HEK293 (cell line): Measurements from ENCODE around the gene EPB41L5.

Experiments
- CTCF ChIA-PET: fragments of 350-600 bp; formaldehyde crosslinking; extraction: SDS; loops from one replicate; lab custom pipeline; 2021; ENCODE audit warnings: antibody characterized with exemption; lab: Yijun Ruan, JAX
- POLR2A ChIA-PET: fragments of 300-600 bp; formaldehyde crosslinking; extraction: SDS; loops from one replicate; lab custom pipeline; 2020; ENCODE audit warnings: antibody characterized with exemption, inconsistent platforms; lab: Yijun Ruan, JAX
- H3K27ac ChIP-seq: fragments of 200-500 bp; sonication (Bioruptor generic); 2 replicates; pipeline ENCODE4 v1.5.1; 2014; ENCODE audit warnings: low read depth, low read length, control low read depth, inconsistent platforms; ENCODE audit errors: extremely low read depth
- H3K36me3 ChIP-seq, 2 experiments: fragments of 200-500 bp in 1 of 2; sonication (Bioruptor generic) in 1 of 2; 1 replicate in 1 of 2; 2 replicates in 1 of 2; pipeline ENCODE4 v1.5.1; 2014 to 2017; ENCODE audit warnings: inconsistent platforms in 2 of 2, low read length in 2 of 2; ENCODE audit not compliant: control insufficient read depth in 2 of 2, insufficient read depth in 1 of 2
- H3K4me1 ChIP-seq: fragments of 200-500 bp; sonication (Bioruptor generic); 2 replicates; pipeline ENCODE4 v1.5.1; 2014; ENCODE audit warnings: mild to moderate bottlenecking, low read length, inconsistent platforms; ENCODE audit not compliant: control insufficient read depth, insufficient read depth
- H3K4me3 ChIP-seq: 2 replicates; pipeline ENCODE4 v1.5.1; 2011; ENCODE audit warnings: low read depth, mild to moderate bottlenecking, control low read depth, low read length, moderate library complexity
- H3K9me3 ChIP-seq: fragments of 200-500 bp; sonication (Bioruptor generic); 2 replicates; pipeline ENCODE4 v1.5.1; 2014; ENCODE audit warnings: low read depth, low read length, inconsistent platforms; ENCODE audit not compliant: control insufficient read depth, insufficient read depth
- HOXC10 ChIP-seq: sonication (generic); formaldehyde crosslinking; IDR thresholded peaks from 2 replicates; pipeline ENCODE4 v1.8.1; 2023; ENCODE audit warnings: mild to moderate bottlenecking, missing genetic modification reagents
- KLF9 ChIP-seq: fragments of 450-650 bp; formaldehyde crosslinking; IDR thresholded peaks from 2 replicates; pipeline ENCODE4 v1.5.1; 2016; ENCODE audit warnings: missing biosample characterization, missing genetic modification characterization, low read depth
- PRDM2 ChIP-seq: fragments of 450-650 bp; formaldehyde crosslinking; IDR thresholded peaks from 2 replicates; pipeline ENCODE4 v1.5.1; 2016; ENCODE audit warnings: missing biosample characterization, missing genetic modification characterization, borderline replicate concordance
- SETDB1 ChIP-seq: IDR thresholded peaks from one replicate; pipeline ENCODE4 v1.6.1; 2017; ENCODE audit warnings: mild to moderate bottlenecking, low read length, moderate library complexity, mixed read lengths; ENCODE audit not compliant: insufficient read length
- ZBTB48 ChIP-seq: fragments of 450-650 bp; formaldehyde crosslinking; IDR thresholded peaks from 2 replicates; pipeline ENCODE4 v1.5.1; 2016; ENCODE audit warnings: missing biosample characterization, missing genetic modification characterization
- ZNF132 ChIP-seq: fragments of 450-650 bp; formaldehyde crosslinking; IDR thresholded peaks from 2 replicates; pipeline ENCODE4 v1.5.1; 2017; ENCODE audit warnings: missing biosample characterization, missing genetic modification characterization, borderline replicate concordance
- ZNF146 ChIP-seq: fragments of 450-650 bp; formaldehyde crosslinking; IDR thresholded peaks from 2 replicates; pipeline ENCODE4 v1.5.1; 2016; ENCODE audit warnings: missing biosample characterization, missing genetic modification characterization
- ZNF16 ChIP-seq: fragments of 450-650 bp; formaldehyde crosslinking; IDR thresholded peaks from 2 replicates; pipeline ENCODE4 v1.5.1; 2016; ENCODE audit warnings: low read depth, missing biosample characterization, missing genetic modification characterization
- ZNF19 ChIP-seq: fragments of 450-650 bp; formaldehyde crosslinking; IDR thresholded peaks from 2 replicates; pipeline ENCODE4; 2016; ENCODE audit warnings: missing biosample characterization, missing genetic modification characterization, low read depth
- ZNF211 ChIP-seq: fragments of 450-650 bp; formaldehyde crosslinking; IDR thresholded peaks from 2 replicates; pipeline ENCODE4 v1.5.1; 2016; ENCODE audit warnings: low read depth, missing biosample characterization, missing genetic modification characterization
- ZNF221 ChIP-seq: fragments of 450-650 bp; formaldehyde crosslinking; IDR thresholded peaks from 2 replicates; pipeline ENCODE4 v1.5.1; 2017; ENCODE audit warnings: missing biosample characterization, missing genetic modification characterization, borderline replicate concordance
- ZNF292 ChIP-seq: fragments of 450-650 bp; formaldehyde crosslinking; IDR thresholded peaks from 2 replicates; pipeline ENCODE4 v1.5.1; 2016; ENCODE audit warnings: low read depth, missing biosample characterization, missing genetic modification characterization, borderline replicate concordance
- ZNF398 ChIP-seq: fragments of 450-650 bp; formaldehyde crosslinking; IDR thresholded peaks from 2 replicates; pipeline ENCODE4 v1.5.1; 2017; ENCODE audit warnings: missing biosample characterization, missing genetic modification characterization
- ZNF433 ChIP-seq: fragments of 450-650 bp; formaldehyde crosslinking; IDR thresholded peaks from 2 replicates; pipeline ENCODE4 v1.5.1; 2016; ENCODE audit warnings: missing biosample characterization, missing genetic modification characterization, low read depth
- ZNF473 ChIP-seq: fragments of 450-650 bp; formaldehyde crosslinking; IDR thresholded peaks from 2 replicates; pipeline ENCODE4 v1.5.1; 2017; ENCODE audit warnings: missing biosample characterization, missing genetic modification characterization
- ZNF518A ChIP-seq: fragments of 450-650 bp; formaldehyde crosslinking; conservative IDR thresholded peaks from 2 replicates; pipeline ENCODE4 v1.5.1; 2016; ENCODE audit warnings: low read depth, missing biosample characterization, missing genetic modification characterization
- ZNF529 ChIP-seq: fragments of 450-650 bp; formaldehyde crosslinking; IDR thresholded peaks from 2 replicates; pipeline ENCODE4 v1.5.1; 2017; ENCODE audit warnings: missing genetic modification characterization, missing biosample characterization; ENCODE audit not compliant: insufficient replicate concordance
- ZNF596 ChIP-seq: fragments of 450-650 bp; IDR thresholded peaks from 2 replicates; pipeline ENCODE4 v1.5.0; 2018; ENCODE audit warnings: missing biosample characterization, mild to moderate bottlenecking, missing genetic modification characterization, moderate library complexity
- ZNF701 ChIP-seq: fragments of 450-650 bp; formaldehyde crosslinking; IDR thresholded peaks from 2 replicates; pipeline ENCODE4 v1.5.1; 2016; ENCODE audit warnings: missing biosample characterization, missing genetic modification characterization
- ZNF791 ChIP-seq: fragments of 450-650 bp; formaldehyde crosslinking; IDR thresholded peaks from 2 replicates; pipeline ENCODE4 v1.5.1; 2016; ENCODE audit warnings: missing biosample characterization, missing genetic modification characterization
- ZSCAN5A ChIP-seq: fragments of 450-650 bp; formaldehyde crosslinking; IDR thresholded peaks from 2 replicates; pipeline ENCODE4 v1.5.1; 2016; ENCODE audit warnings: missing biosample characterization, missing genetic modification characterization

The EPB41L5 gene

GRCh38 chr2:120016800-120017199 is 3.9 kb downstream of the EPB41L5 start:
- Histone ChIP-seq H3K36me3 (no peaks in the 10 kb centered on the region; a peak in 1 of 3 replicates), H3K4me3 (no peak overlapping the region), H3K27ac (no peak overlapping the region), H3K9me3 (no peaks in the 10 kb centered on the region), H3K4me1 (no peaks in the 10 kb centered on the region)
- TF ChIP-seq ZNF518A (tag by site-specific recombination) (no peak), ZNF473 (tag by site-specific recombination) (no peak), ZNF529 (tag by site-specific recombination) (no peak), KLF9 (no peak), ZNF791 (tag by site-specific recombination) (no peak)
- ChIA-PET POLR2A (no interaction called here), CTCF (interaction anchor here (0.9 kb wide), 1 partner anchor 263 kb away, joined by 4 read pairs; no protein-coding TSS in a partner anchor)

GRCh38 chr2:120017201-120017600 is 4.3 kb downstream of the EPB41L5 start:
- Histone ChIP-seq H3K4me3 (no peak overlapping the region), H3K36me3 (no peaks in the 10 kb centered on the region; a peak in 1 of 3 replicates), H3K27ac (no peak overlapping the region), H3K9me3 (no peaks in the 10 kb centered on the region), H3K4me1 (no peaks in the 10 kb centered on the region)
- POLR2A ChIA-PET, result interaction anchor here (0.7 kb wide), 1 partner anchor 652 kb away, joined by 3 read pairs; no protein-coding TSS in a partner anchor
- CTCF ChIA-PET, result interaction anchor here (0.9 kb wide), 1 partner anchor 263 kb away, joined by 4 read pairs; no protein-coding TSS in a partner anchor
- TF ChIP-seq ZNF146, result no peak
- no peak for TF ChIP-seq HOXC10 (CRISPR knock-in tag)
- no peak for TF ChIP-seq ZNF398 (tag by site-specific recombination)
- no peak for TF ChIP-seq ZBTB48 (tag by site-specific recombination)
- no peak for TF ChIP-seq ZNF433 (tag by site-specific recombination)
- TF ChIP-seq ZNF19 (tag by site-specific recombination), result no peak
- TF ChIP-seq ZSCAN5A (tag by site-specific recombination), result no peak
- no peak for TF ChIP-seq ZNF701 (tag by site-specific recombination)
- TF ChIP-seq ZNF16 (tag by site-specific recombination), result no peak
- TF ChIP-seq SETDB1, result no peak
- TF ChIP-seq ZNF211 (tag by site-specific recombination), result no peak
- TF ChIP-seq ZNF132 (tag by site-specific recombination), result no peak
- no peak for TF ChIP-seq ZNF596 (tag by site-specific recombination)
- TF ChIP-seq ZNF292 (tag by site-specific recombination), result no peak
- TF ChIP-seq ZNF221 (tag by site-specific recombination), result no peak
- no peak for TF ChIP-seq PRDM2 (tag by site-specific recombination)
